Ovary (tissue), 9 donors: ENCODE results near the gene TTR. TPM values are rescaled to one million over a fixed set of nuclear protein-coding genes. Genes with fewer than 3 reads are reported as not detected.

Experiments used
- DNase-seq, 5 donors: peaks; one replicate each; pipeline ENCODE4 v3.0.0-alpha.2; 2019 to 2020
- H3K27ac ChIP-seq, 2 donors: fragments of 200-600 bp; one replicate each; pipeline versions ENCODE4 v1.5.1 to v1.8.0; 2019 to 2022
- H3K27me3 ChIP-seq: fragments of 200-600 bp; one replicate; pipeline ENCODE4 v1.8.0; 2022
- H3K36me3 ChIP-seq: fragments of 200-600 bp; sonication (generic); one replicate; pipeline ENCODE4 v1.5.1; 2019
- H3K4me1 ChIP-seq: one replicate; pipeline ENCODE4 v1.8.1; 2013; ENCODE audit warnings: mild to moderate bottlenecking, moderate library complexity; ENCODE audit not compliant: insufficient read depth
- H3K4me3 ChIP-seq: fragments of 200-600 bp; sonication (generic); one replicate; pipeline ENCODE4 v1.5.1; 2017
- H3K9me3 ChIP-seq, 2 donors: fragments of 200-600 bp in 1 of 2; sonication (generic) in 1 of 2; one replicate each; pipeline versions ENCODE4 v1.5.1 to v1.8.1; 2013 to 2019; ENCODE audit warnings: mild to moderate bottlenecking in 1 of 2, moderate library complexity in 1 of 2
- EP300 ChIP-seq: sonication (generic); formaldehyde crosslinking; IDR thresholded peaks from one replicate; pipeline ENCODE4 v1.6.1; 2017; ENCODE audit warnings: antibody characterized with exemption
- POLR2A ChIP-seq: fragments of 450-650 bp; IDR thresholded peaks from one replicate; pipeline ENCODE4 v1.6.1; 2017; ENCODE audit warnings: antibody characterized with exemption, mild to moderate bottlenecking, moderate library complexity
- WGBS, 3 donors: extraction: QIAGEN DNeasy Blood & Tissue Kit in 1 of 3; methylation state at CpG; one replicate each; pipeline versions ENCODE4 v1.1.5 to v1.1.7; 2013 to 2017; 5-methylcytosine and 5-hydroxymethylcytosine counted together
- intact Hi-C, 4 donors: fragments of 100-400 bp; cut with DNase I; formaldehyde crosslinking; loops; one replicate each; pipeline versions ENCODE4 v1.11.0 to v1.15.1; 2022 to 2023
- polyA plus RNA-seq, 2 donors: library from polyadenylated mRNA; stranded (reverse); fragments of 200-250 nt in 1 of 2; fragments of 350-450 nt in 1 of 2; fragmentation: Illumina TruSeq in 1 of 2; extraction: RNeasy Lipid Tissue Mini Kit (QIAGEN cat#74804) in 1 of 2; gene quantifications; one replicate each; pipeline ENCODE4 v1.2.3, GENCODE V29; 2013 to 2014
- total RNA-seq, 7 donors: library from RNA; depleted of rRNA in 2 of 7; stranded (reverse); fragments of >200 nt in 2 of 7; fragmentation: NEBNext Ultra II Directional in 3 of 7; extraction: Animal tissue kit (Norgen Biotek cat#: 25700) in 3 of 7; gene quantifications; one replicate each; pipeline versions ENCODE4 v1.1.0 to v1.2.4, GENCODE V29; 2016 to 2023
- TF ChIP-seq, protein P1 (sequence below), 3 donors: fragments of 450-650 bp in 2 of 3; fragments of 200-600 bp in 1 of 3; IDR thresholded peaks; one replicate each; pipeline versions ENCODE4 v1.5.1 to v1.8.0; 2016 to 2022; ENCODE audit warnings: antibody characterized with exemption in 3 of 3, mild to moderate bottlenecking in 1 of 3
- donor health status: DM: no; HTN: no; CAD: no; lungs with moderate emphysema.
- donor health status: DM: no; HTN: no; CAD: no.
- donor health status: Bipolar disorder and iron deficiency.
- donor health status: DM: yes; HTN: yes; CAD: no.
- donor health status: DM: no; HTN: no; CAD: no.
- donor health status: DM: yes; HTN: yes; CAD: no.

The TTR gene
- total and polyA plus RNA-seq, 9 donors, result 0.92 to 3.0 (median 0.95) TPM; not detected in 6

GRCh38 chr18:31632356-31632755 lies 40.7 kb downstream of the TTR start:
- intact Hi-C loops, result no loop called here
- Histone ChIP-seq H3K4me1 (no peaks in the 10 kb centered on the region), H3K36me3 (no peaks in the 10 kb centered on the region), H3K9me3 (no peaks in the 10 kb centered on the region), H3K27me3 (no peaks in the 10 kb centered on the region), H3K27ac (no peak overlapping the region), H3K4me3 (no peak overlapping the region)
- TF ChIP-seq POLR2A (no peak), EP300 (no peak)
- TF ChIP-seq, protein P1, sequence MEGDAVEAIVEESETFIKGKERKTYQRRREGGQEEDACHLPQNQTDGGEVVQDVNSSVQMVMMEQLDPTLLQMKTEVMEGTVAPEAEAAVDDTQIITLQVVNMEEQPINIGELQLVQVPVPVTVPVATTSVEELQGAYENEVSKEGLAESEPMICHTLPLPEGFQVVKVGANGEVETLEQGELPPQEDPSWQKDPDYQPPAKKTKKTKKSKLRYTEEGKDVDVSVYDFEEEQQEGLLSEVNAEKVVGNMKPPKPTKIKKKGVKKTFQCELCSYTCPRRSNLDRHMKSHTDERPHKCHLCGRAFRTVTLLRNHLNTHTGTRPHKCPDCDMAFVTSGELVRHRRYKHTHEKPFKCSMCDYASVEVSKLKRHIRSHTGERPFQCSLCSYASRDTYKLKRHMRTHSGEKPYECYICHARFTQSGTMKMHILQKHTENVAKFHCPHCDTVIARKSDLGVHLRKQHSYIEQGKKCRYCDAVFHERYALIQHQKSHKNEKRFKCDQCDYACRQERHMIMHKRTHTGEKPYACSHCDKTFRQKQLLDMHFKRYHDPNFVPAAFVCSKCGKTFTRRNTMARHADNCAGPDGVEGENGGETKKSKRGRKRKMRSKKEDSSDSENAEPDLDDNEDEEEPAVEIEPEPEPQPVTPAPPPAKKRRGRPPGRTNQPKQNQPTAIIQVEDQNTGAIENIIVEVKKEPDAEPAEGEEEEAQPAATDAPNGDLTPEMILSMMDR (IDR thresholded peaks at IDR 0.05), result no peak
- no peak for DNase-seq
- WGBS, 3 donors, result 88 to 92% (median 90%) methylated on average over 1 of the region's 1 CpG

DNA sequence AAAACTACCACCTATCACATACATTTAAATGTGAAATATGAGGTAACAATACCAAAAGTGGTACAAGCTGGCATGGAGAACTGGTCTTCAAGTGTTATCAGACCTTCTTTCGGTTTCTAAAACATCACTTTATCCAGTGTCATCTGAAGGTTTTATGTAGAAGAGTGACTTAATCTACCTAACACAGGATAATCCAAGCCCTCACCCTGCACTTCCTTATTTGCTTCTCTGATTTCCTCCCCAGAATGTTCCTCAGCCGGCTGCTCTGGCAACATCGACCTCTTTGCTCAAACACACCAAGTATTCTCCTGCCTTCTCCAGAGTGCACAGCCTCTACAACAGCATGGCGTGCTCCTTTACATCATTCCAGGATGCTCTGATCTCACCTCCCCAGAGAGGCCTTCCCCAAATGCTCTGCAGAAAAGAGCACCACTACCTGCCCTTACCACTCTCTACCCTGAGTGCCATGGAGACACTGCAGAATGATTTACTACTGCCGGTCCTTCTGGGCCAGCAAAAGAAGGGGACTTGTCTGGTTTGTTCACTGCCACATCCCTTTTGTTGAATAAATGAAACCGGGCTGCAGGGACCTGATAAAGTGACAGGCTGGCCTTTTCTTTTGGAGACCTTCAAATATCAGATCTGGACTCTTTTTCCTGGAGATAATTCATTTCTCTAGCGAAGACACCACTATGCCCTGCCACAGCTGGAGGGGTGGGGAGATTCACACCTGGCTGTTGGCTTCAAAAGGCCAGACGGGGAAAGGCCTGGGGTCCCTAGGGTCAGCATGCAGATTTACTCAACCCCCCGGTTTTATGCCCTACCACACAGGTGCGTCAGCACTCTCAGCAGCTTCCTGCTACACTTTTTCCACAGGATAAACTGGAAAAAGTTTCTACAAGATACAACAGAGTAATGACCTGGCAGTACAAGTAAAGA lies 42.0 kb downstream of the TTR start:
- Histone ChIP-seq H3K9me3 (no peaks in the 10 kb centered on the region), H3K27ac (no peak overlapping the region), H3K27me3 (no peaks in the 10 kb centered on the region), H3K4me1 (no peaks in the 10 kb centered on the region), H3K36me3 (no peaks in the 10 kb centered on the region), H3K4me3 (no peak overlapping the region)
- TF ChIP-seq EP300, result no peak
- TF ChIP-seq POLR2A, result no peak
- TF ChIP-seq, protein P1 (IDR thresholded peaks at IDR 0.05), result no peak
- 83 to 87% (median 87%) methylated on average over 10 of the region's 10 CpGs for WGBS, 3 donors
- no peak for DNase-seq
- intact Hi-C loops, result no loop called here

GRCh38 chr18:31634331-31634713 lies 42.6 kb downstream of the TTR start:
- no peak overlapping the region for H3K27ac ChIP-seq
- no peak overlapping the region for H3K4me3 ChIP-seq
- no peaks in the 10 kb centered on the region for H3K27me3 ChIP-seq
- H3K36me3 ChIP-seq, result no peaks in the 10 kb centered on the region
- 59 to 68% (median 66%) methylated on average over 3 of the region's 3 CpGs for WGBS, 3 donors
- DNase-seq, result no peak
- intact Hi-C loops, result no loop called here
- H3K4me1 ChIP-seq, result no peaks in the 10 kb centered on the region
- TF ChIP-seq EP300, result no peak
- TF ChIP-seq, protein P1 (IDR thresholded peaks at IDR 0.05), result no peak
- no peak for TF ChIP-seq POLR2A
- no peaks in the 10 kb centered on the region for H3K9me3 ChIP-seq

- no peak for TF ChIP-seq POLR2A
- no peak for TF ChIP-seq EP300
- no peak overlapping the region for H3K27ac ChIP-seq
- no peak overlapping the region for H3K4me3 ChIP-seq
- no peak for DNase-seq
- H3K27me3 ChIP-seq, result no peaks in the 10 kb centered on the region
- no peaks in the 10 kb centered on the region for H3K36me3 ChIP-seq
- H3K9me3 ChIP-seq, result no peaks in the 10 kb centered on the region
- intact Hi-C loops, result no loop called here
- H3K4me1 ChIP-seq, result no peaks in the 10 kb centered on the region
These were observed 44.7 kb downstream of the TTR start for GRCh38 chr18:31636387-31636786.

- Histone ChIP-seq H3K27me3 (no peaks in the 10 kb centered on the region), H3K4me1 (no peaks in the 10 kb centered on the region), H3K9me3 (no peaks in the 10 kb centered on the region), H3K36me3 (no peaks in the 10 kb centered on the region), H3K27ac (no peak overlapping the region), H3K4me3 (no peak overlapping the region)
- intact Hi-C loops, result no loop called here
- TF ChIP-seq POLR2A (no peak), EP300 (no peak)
- TF ChIP-seq, protein P1 (IDR thresholded peaks at IDR 0.05), result no peak
- DNase-seq, result no peak
- WGBS, 3 donors, result 80 to 91% (median 88%) methylated on average over 3 of the region's 3 CpGs
These were observed 45.8 kb downstream of the TTR start for GRCh38 chr18:31637445-31637844.
